HG03139 (cell line): ENCODE results near the gene KIF1B.
"Not testable (repeated sequence)": the region's sequence is repeated elsewhere in the genome, so short reads cannot be mapped to it uniquely, and the experiment has no call there.

Experiments used
- ATAC-seq: cut with Tn5 transposase; IDR thresholded peaks from one replicate; pipeline ENCODE4 v1.9.1; 2021; ENCODE audit not compliant: unreplicated experiment

KIF1B gene

DNA sequence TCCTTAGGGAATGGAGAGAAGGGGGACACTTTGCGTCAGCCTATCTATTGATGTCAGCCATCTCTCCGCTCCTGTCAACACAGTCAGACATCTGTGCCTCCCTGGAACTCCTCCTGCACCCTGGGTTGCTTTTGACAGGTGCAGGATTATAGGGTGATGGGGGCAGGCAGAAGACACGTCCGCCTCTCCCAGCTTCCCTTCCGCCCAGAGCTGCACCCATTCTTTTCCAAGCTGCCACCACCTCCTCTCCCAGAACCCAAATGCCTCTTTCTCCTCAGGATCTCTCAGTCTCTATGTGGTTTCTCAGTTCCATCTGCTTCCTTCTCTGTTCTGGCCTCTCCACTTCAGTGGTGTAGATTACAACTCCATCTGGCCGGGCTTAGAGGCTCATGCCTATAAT is 17.1 kb upstream of the KIF1B start:
- ATAC-seq = no peak

GRCh38 chr1:10195570-10195969 is 14.8 kb upstream of the KIF1B start:
- ATAC-seq = no peak

GRCh38 chr1:10196976-10197375 is 13.4 kb upstream of the KIF1B start:
- no peak for ATAC-seq

- ATAC-seq = no peak
Measured at GRCh38 chr1:10200620-10201019, 9.8 kb upstream of the KIF1B start.

DNA sequence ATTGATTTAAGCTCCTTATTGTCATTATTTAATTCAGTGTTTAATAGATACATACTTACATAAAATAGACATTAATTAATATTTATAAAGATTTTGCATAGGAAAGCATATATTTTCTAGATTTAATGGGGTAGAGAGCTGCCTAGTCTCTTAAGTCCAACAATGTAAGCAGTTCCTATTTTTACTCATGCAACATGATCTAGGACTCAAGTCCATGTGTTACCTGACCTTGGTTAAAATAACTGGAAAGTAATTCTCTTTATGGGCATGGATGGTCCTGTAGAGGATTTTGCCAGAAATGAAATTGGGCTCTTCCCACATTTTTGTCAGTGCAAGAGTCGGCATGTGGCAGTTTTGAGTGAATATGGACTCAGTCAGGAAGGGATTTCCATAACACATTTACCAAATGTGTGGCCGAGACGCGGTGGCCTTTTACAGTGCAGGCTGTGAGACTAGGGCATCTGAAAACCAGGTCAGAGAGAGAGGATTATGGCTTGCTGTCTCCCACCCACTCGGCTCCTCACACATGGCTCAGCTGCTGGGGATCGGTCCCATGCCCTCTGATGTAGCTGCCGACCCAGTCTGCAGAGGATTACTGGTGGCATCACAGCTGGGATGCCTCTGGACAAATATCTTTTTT is 6.2 kb upstream of the KIF1B start:
- ATAC-seq = no peak

- not testable (repeated sequence) for ATAC-seq
Measured at GRCh38 chr1:10205206-10205605, 5.2 kb upstream of the KIF1B start.

- ATAC-seq = no peak
Measured at GRCh38 chr1:10207810-10208209, 2.6 kb upstream of the KIF1B start.

DNA sequence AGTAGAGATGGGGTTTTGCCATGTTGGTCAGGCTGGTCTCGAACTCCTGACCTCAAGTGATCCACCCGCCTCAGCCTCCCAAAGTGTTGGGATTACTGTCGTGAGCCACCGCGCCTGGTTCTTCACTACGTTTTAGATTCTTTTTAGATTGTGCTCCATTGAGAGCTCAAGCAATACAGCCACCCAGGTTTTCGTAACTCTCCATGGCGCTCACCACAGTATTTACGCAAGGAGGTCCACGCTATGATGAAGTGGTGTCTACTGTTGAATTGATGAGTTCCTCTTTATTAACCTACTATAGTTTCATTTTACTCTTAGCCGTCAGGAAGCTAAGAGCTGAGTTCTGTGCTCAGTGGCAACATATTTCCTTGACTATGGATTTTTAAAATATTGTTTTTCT is 1.8 kb upstream of the KIF1B start:
- no peak for ATAC-seq

DNA sequence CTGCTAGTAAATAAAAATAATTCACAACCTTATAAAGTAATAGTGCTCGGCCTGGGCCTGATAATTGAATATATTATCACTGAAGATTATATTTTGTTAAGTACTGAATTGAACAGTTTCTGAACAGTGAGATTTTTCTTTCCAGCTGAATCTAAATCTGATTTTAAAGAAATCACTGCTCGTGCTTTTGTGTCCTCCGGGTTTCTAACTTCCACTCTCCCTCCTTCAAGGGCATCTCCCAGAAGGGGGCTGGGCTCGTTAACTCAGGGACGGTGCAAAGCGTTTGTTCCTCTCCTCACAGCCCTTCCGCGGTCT is 823 bp upstream of the KIF1B start:
- ATAC-seq = no peak

- peak; percentile 12 for ATAC-seq
Measured at GRCh38 chr1:10210841-10211804, 753 bp downstream of the KIF1B start.

DNA sequence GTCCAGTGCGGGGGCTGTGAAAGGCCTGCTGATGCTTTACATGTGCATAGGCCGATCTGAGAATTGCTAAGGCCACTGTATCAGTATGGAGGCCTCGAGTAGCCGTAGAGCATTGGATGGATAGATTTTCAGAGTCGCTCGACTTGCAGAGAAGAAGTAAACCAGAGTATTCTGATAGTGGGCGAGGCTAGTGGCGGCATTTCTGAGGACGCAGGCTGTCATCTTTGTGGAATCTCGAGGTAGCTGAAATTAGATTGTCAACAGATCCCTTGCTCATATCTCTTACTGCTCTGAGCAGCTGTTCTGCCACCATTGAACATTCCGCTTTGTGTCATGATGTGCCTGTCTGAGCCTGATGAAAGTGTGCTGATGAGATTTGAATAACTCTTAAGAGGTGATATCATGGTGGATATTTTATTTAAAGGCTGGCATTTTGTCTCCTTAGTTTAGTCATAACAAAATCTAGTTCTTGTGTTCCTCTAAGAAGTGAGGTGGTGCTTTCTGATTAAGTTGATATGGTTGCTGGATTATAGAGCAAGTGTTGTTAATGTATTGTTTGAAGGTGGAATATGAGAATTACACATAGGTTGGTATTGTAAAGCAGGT is 1.5 kb downstream of the KIF1B start:
- ATAC-seq = no peak

DNA sequence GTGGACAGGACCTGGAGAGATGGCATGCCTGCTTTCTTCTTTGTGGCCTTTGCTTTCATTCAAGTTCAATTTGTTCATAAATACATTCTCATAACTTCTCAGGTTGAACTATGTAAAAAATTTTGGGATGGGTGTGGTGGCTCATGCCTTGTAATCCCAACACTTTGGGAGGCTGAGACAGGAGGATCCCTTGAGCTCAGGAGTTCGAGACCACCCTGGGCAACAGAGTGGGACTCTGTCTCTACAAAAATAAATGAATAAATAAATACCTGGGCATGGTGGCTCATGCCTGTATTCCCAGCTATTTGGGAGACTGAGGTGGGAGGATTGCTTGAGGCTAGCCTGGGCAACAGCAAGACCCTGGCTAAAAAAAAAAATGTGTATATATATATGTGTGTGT is 2.1 kb downstream of the KIF1B start:
- no peak for ATAC-seq

DNA sequence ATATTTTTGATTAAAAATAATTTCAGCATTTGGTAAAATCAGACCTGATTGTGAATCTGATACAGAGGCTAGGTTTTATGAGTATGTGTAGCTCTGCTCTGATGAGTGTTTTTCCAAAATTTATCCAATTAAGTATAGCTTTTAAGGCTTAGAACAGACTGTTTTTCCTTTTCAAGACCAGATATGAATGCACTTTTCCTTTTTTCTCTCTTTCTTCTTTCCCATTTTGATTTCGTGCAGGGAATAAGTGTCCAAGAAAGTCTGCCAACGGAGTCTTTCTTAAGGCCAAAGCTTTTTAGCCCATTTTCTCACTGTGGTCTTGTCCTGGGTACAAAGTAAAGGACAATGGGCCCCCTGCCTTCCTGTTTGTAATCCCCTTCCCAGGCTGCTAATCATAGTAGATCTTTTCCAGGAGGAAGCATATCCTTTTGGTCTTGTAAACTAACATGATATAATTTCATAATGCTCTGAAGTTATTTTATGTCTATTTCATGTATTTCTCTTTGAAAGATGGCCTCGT is 2.9 kb downstream of the KIF1B start:
- no peak for ATAC-seq

DNA sequence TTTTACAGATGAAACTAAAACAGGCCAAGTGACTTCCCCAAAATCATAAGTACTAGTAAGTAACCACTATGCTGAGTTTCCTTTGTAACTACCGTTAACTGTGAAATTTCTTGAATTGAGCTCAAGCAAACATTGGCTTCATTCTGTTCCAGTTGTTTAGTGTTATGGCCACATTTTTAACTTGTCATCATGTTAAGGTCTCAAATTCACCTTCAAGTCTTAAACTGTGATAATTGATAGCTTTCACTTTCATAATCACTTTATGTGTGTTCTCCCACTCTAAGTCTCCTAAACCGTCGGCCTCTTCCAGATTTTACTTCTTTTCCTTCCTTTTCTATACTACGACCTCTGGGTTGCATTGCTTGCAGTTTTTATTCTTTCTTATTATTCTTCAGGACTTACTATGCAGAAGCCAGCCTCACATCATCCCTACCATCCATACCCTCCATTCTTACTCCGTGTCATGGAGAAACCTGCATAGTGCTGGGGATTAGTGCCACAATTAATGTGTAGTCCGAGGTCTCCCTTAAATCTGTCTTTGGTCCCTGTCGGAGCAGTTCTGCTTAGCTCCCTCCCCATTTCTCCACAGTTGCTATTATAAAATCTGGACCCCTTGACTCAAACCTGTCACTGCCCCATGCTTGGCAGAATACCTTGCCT is 5.8 kb downstream of the KIF1B start:
- ATAC-seq = no peak

GRCh38 chr1:10217748-10218441 is 7.5 kb downstream of the KIF1B start:
- no peak for ATAC-seq

DNA sequence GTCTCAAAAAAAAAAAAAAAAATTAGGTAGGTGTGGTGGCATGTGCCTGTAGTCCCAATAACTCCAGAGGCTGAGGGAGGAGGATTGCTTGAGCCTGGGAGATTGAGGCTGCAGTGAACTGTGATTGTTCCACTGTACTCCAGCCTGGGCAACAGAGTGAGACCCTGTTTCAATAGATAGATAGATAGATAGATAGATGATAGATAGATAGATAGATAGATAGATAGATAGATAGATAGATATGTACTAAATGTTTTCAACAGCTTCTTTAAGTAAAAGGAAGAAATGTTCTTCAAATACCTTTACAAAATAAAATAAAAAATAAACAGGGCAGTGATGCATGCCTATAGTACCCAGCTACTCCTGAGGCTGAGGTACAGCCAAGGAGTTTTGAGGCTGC is 9.8 kb downstream of the KIF1B start:
- ATAC-seq = no peak

- not testable (repeated sequence) for ATAC-seq
Measured at GRCh38 chr1:10220657-10221056, 10.3 kb downstream of the KIF1B start.

- ATAC-seq = no peak
Measured at GRCh38 chr1:10225573-10225972, 15.2 kb downstream of the KIF1B start.

DNA sequence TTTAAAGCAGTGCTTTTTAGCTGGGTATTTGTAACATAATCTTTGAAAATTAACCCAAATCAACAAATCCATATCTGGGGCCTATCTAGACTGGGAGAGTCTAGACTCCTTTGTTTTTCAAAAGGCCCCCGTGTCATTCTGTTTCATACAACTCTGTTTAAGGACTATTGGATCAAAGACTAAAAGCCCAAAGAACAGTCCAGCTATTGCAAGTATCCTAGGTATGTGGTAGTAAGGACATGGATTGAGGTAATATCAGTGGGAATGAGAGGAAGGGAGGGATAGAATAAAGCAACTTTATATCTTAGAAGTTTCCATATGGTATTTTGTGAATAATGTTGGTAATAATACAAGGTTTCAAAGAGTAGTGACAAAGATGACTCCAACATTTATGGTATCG is 18.2 kb downstream of the KIF1B start:
- no peak for ATAC-seq

DNA sequence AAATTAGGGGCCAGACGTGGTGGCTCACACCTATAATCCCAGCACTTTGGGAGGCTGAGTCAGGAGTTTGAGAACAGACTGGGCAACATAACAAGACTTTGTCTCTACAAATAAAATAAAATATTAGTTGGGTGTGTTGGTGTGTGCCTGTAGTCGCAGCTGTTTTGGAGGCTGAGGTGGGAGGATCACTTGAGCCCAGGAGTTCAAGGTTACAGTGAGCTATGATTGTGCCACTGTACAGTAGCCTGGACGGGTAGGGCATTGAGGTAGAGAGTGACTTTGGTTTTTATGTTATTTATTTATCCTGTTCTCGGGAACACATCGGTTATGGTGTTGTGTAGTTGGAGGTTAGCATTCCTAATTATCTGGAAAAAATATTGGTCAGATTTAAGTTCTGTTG is 19.5 kb downstream of the KIF1B start:
- ATAC-seq = no peak

DNA sequence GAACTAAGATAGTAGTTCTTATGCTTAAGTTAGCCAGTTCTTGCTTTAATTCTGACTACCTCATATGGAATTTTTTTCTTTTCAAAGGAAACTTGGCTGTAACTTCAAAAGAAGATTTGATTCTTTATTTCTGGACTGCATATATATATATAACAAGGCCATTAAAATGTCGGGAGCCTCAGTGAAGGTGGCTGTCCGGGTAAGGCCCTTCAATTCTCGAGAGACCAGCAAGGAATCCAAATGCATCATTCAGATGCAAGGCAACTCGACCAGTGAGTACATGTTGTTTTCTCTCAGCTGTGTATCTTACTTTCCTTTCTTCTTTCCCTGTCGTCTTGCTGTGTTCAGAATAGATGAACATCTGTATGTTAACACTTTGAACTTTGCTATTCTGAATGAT is 21.8 kb downstream of the KIF1B start:
- ATAC-seq = no peak
